Ovary (tissue), 3 donors: Measurements from ENCODE around the gene DAP.

ENCODE experiments used
- EP300 ChIP-seq: sonication (generic); formaldehyde crosslinking; IDR thresholded peaks from one replicate; pipeline ENCODE4 v1.6.1; 2017; ENCODE audit warnings: antibody characterized with exemption
- POLR2A ChIP-seq: fragments of 450-650 bp; IDR thresholded peaks from one replicate; pipeline ENCODE4 v1.6.1; 2017; ENCODE audit warnings: antibody characterized with exemption, mild to moderate bottlenecking, moderate library complexity
- TF ChIP-seq, protein P1 (sequence below), 3 donors: fragments of 450-650 bp in 2 of 3; fragments of 200-600 bp in 1 of 3; IDR thresholded peaks; one replicate each; pipeline versions ENCODE4 v1.5.1 to v1.8.0; 2016 to 2022; ENCODE audit warnings: antibody characterized with exemption in 3 of 3, mild to moderate bottlenecking in 1 of 3
- donor health status: DM: no; HTN: no; CAD: no.

DNA sequence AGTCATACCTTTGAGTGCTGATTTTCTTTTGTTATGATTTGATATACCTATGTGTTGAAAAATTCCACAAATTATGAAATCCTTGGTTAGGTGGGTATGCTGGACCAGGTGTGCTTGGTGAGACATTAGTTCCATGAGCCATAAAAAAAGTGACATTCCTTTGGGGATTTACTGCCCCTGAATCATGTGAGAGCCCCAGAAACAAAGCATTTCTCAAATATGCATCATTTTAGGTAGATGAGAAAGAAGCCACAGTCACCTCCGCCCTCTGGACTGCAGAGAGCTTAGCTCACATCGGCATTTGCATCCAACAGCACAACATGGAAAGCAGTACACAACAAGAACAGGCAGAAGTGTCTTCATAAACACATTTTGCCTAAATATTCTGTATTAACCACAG lies 55.3 kb downstream of the DAP start:
- TF ChIP-seq, protein P1, sequence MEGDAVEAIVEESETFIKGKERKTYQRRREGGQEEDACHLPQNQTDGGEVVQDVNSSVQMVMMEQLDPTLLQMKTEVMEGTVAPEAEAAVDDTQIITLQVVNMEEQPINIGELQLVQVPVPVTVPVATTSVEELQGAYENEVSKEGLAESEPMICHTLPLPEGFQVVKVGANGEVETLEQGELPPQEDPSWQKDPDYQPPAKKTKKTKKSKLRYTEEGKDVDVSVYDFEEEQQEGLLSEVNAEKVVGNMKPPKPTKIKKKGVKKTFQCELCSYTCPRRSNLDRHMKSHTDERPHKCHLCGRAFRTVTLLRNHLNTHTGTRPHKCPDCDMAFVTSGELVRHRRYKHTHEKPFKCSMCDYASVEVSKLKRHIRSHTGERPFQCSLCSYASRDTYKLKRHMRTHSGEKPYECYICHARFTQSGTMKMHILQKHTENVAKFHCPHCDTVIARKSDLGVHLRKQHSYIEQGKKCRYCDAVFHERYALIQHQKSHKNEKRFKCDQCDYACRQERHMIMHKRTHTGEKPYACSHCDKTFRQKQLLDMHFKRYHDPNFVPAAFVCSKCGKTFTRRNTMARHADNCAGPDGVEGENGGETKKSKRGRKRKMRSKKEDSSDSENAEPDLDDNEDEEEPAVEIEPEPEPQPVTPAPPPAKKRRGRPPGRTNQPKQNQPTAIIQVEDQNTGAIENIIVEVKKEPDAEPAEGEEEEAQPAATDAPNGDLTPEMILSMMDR (IDR thresholded peaks at IDR 0.05): no peak
- TF ChIP-seq POLR2A (no peak), EP300 (no peak)
